GM21381 (cell line): Measurements from ENCODE around the gene MED7.
"Not testable (repeated sequence)": the region's sequence is repeated elsewhere in the genome, so short reads cannot be mapped to it uniquely, and the experiment has no call there.

Source experiments
- ATAC-seq: cut with Tn5 transposase; IDR thresholded peaks from one replicate; pipeline ENCODE4 v1.9.1; 2021; ENCODE audit warnings: mild to moderate bottlenecking, moderate library complexity; ENCODE audit not compliant: unreplicated experiment

The MED7 gene, protein sequence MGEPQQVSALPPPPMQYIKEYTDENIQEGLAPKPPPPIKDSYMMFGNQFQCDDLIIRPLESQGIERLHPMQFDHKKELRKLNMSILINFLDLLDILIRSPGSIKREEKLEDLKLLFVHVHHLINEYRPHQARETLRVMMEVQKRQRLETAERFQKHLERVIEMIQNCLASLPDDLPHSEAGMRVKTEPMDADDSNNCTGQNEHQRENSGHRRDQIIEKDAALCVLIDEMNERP

DNA sequence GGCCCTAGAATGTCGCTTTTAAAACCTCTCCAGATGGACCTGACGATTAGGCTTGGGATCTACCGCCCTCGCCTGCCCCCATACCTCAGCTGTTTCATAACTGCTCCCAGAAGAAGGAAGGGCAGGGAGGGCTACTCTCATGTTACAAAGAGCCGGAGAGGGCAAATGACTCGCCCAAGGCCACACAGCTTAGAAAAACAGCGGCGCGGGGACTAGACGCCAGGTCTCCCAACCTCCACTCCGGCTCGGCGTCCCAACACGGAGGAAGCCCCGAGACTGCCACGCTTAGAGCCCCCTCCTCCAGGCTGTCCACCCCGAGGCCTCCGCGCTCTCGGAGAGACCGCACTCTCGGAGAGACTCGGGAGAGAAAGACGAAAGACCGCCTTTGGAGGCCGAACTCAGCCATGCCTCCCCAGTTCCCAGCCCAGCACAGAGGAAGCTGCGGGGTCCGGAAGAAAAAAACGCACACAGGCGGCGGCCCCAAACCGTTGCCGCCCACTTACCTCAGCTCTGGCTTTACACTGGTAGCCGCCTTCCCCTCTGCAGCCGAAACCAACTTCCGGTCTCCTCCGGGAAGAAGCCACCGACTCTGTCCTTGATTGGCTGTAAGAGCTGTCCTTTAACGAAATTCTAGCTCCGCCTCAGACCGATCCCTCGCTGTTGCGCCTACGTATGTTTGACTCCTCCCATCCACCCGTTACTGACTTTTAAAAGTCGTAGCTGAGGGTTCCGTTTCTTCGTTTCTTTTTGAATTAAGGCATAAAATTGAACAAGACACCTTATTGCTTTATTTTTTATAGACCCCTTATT lies at the start of gene MED7:
Gene MED7 (minus strand): TSS at position 549 of the 810 bp plus-strand sequence. CDS start 3,434 bp downstream, outside the sequence.
- ATAC-seq: peak; percentile 99

- peak; percentile 80 for ATAC-seq
Observed at GRCh38 chr5:157189223-157189622, 46.6 kb upstream of the MED7 start.

DNA sequence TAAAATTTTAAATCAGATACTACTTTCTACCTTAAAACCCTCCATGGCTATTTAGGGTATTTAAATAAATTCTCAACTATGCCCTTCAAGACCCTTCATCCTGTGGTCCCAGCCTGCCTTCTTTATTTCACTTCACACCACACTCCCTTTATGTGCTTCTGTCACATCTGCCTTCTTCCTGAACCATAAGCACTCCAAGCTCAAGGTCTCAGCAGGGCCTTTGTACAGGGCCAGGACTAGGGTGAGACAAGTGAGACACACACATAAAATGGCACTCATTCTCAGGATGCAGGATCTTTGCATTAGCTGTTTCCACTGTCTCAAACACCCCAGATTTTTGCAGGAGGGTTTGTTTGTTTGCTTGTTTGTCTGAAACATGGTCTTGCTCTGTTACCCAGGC lies 45.6 kb upstream of the MED7 start:
- ATAC-seq: no peak

GRCh38 chr5:157187046-157187754 lies 44.5 kb upstream of the MED7 start:
- no peak for ATAC-seq

- ATAC-seq: no peak
Observed at GRCh38 chr5:157186309-157187045, 43.8 kb upstream of the MED7 start.

DNA sequence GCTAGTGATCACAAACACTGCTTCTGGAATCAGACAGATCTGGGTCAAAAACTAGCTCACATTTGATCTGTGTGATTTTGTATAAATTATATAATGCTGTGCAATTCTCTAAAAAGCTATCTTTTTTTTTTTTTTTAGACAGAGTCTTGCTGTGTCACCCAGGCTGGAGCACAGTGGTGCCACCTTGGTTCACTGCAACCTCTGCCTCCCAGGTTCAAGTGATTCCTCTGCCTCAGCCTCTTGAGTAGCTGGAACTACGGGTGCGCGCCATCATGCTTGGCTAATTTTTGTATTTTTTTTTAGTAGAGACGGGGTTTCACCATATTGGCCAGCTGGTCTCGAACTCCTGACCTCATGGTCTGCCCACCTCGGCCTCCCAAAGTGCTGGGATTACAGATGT lies 42.5 kb upstream of the MED7 start:
- not testable (repeated sequence) for ATAC-seq

DNA sequence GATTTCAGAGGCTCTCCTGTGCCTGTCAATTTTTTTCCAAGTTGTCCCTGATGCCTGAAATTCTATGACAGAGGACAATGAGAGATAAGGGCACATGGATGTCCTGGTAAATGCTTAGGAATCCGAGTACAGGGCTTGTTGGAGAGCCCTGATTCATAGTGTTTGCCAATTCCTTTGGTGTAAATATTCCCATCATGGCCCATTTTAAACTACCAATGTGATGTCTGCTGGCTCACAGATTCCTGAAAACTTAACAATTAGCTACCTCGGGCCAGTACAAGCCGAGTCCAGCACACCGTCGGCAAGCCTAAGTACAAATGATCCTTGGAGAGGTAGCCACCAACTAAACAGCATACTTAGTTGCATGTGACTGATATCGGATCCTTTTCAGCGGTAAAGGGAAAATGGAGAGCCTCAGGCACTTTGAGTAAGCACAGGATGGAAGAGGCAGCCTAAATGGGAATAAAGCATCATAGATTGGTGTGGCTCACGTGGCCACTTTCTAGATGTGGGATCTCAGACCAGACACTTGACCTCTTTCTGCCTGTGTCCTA lies 41.5 kb upstream of the MED7 start:
- no peak for ATAC-seq

DNA sequence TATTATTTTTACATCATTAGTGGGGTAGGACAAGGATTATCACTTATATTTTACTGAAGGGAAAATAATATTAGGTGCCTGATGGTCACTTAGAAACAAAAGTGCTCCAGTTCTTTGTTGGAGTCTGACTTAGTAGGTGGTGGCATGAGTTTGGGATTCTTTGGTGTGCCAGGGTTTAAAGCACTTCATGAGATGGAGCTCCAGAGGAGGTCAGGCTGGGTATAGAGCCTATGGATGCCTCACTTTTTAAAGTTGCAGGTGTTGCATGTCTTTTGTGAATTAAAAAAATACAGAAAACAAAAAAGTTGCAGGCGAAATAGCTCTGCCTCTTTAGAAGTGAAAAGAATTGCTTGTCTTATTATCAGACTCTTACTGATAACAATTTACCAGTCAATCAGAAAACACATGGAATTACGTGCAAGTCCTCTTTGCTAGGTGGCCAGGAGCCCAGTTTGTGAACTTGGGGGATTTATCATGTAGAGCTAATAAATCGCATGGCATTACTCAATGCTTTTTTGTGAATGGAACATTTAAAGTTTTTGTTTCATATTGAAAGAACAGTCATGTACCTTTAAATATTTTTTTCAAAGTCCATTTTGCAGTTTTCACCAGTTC lies 39.6 kb upstream of the MED7 start:
- no peak for ATAC-seq

DNA sequence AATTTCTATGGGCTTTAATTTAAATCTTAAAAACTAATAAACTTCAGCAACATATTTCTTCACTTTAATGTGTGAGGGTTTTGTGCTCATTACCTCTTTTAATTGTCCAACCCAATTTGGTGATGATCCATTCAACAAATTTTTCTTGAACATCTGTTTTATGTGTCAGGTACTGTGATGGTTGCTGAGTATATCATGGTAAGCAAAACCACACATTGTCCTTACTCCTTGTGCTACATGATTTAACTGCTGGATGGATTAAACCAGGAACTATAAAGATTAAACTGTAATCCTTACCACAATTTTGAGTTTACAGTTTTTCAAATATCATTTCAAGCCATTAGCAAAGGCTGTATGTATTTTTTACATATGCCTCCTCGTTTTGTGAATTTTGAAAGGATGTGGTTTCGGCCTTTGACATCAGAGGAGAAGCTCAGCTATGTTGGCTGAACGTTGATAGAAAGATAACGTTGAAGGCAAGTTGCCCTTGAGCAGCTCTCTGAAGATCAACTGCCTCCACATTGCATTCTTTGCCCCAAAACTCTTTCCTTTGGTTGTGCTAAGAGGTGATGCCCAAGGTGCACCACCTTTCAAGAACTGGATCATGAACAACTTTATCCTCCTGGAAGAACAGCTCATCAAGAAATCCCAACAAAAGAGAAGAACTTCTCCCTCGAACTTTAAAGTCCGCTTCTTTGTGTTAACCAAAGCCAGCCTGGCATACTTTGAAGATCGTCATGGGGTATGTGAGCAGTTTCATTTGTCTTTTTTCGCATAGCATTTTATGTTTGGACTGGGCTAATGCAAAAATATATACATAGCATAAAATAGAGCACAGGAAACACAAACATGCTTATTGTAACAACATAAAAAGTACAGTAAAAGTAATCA lies 38.0 kb upstream of the MED7 start, which contains the start of gene ITK:
Gene ITK (plus strand): TSS at position 467 of the 891 bp plus-strand sequence. CDS start 138 bp downstream, at position 605.
- no peak for ATAC-seq

GRCh38 chr5:157178966-157179365 lies 36.3 kb upstream of the MED7 start:
- no peak for ATAC-seq

DNA sequence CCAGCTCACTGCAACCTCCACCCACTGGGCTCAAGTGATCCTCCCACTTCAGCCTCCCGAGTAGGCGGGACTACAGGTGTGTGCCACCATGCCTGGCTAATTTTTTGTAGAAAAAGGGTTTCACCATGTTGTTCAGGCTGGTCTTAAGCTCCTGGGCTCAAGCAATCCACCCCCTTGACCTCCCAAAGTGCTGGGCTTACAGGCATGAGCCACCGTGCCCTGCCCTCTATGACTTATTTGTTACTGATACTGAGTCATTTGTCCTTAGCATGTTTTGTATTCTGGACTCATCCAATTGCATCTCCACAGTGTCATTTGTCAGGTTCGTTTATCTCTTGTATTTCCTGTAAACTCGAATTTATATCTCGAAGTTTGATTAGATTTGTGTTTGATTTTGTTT lies 35.3 kb upstream of the MED7 start:
- ATAC-seq: no peak

GRCh38 chr5:157175071-157175612 lies 32.5 kb upstream of the MED7 start:
- ATAC-seq: no peak

- peak; percentile 99 for ATAC-seq
Observed at GRCh38 chr5:157172403-157172802, 29.7 kb upstream of the MED7 start.

- no peak for ATAC-seq
Observed at GRCh38 chr5:157168286-157168685, 25.6 kb upstream of the MED7 start.

DNA sequence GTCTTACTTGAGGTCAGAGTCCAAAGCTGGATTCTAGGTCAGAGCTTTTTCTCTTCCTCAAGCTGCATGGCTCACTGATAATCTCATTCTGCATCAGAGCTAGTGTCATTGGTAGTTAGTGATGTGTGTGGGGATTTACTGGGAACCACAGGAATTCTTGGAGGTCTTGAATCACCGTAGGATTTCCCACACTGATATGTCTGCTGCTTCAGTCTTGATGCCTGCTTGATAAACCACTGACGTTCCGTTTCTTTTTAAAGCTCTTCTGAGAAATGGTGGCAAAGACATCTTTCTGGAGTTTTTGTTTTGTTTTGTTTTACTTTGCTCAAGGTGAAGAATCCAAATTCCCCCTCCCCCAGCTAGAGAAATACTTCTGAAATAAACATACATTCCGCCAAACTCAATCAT lies 24.6 kb upstream of the MED7 start:
- no peak for ATAC-seq

DNA sequence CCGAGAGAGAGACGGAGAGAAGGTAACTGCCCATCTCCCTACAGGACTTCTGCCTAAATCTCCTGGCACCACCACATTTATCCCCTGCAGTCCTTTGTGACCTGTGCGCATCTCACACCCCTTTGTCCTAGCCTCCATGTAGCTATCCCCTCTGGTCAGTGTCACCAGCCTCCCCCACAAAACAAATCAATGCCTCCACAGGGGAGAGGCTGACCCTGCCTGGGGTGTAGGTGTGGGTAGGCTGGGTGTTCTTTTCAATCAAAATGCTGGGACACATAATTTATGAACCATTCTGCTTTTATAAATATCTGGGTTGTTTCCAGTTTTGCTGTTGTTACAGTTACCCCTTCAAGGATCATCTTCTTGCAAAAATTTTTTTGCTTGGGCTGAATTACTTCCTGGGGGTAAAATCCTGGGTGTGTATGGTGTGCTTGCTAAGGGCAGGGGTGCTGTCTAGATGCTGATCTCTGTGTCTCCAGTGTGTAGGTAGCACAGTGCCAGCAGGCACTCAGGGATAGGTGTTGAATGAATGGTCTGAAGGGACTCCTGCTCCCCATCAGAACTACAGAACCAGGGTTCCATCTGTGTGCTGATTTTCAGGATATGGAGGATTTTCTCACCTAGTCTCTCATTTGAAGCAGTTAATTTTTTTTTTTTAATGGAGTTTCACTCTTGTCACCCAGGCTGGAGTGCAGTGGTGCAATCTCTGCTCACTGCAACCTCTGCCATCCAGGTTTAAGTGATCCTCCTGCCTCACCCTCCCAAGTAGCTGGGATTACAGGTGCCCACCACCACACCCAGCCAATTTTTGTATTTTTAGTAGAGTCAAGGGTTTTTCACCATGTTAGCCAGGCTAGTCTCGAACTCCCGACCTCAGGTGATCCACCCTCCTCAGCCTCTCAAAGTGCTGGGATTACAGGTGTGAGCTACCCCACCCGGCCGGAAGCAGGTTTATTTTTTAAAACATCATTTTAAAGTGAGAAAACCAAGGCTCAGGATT lies 23.8 kb upstream of the MED7 start, which contains the start of gene GARIN3:
Gene GARIN3 (minus strand): TSS at position 51 of the 1,000 bp plus-strand sequence. CDS start 96 bp downstream, outside the sequence.
- no peak for ATAC-seq

DNA sequence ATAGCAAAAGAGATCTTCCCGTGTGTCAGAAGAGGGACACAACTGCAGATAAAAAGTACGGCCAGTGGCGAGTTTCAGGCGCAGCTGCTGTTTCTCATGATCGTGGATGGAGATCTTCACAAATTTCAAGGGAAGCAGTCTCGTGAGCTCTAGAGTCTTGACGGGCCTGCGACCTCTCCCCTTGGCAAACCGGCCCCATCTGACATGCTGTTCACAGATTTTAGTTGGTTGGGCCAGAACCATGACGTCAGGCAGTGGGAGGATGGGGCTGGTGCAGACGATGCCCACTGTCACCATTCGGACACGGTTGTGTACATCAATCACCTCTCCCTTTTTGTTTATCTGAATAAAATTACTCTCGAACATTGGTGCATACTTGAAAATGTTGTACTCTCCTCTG lies 23.0 kb upstream of the MED7 start:
- no peak for ATAC-seq

- no peak for ATAC-seq
Observed at GRCh38 chr5:157165261-157165660, 22.6 kb upstream of the MED7 start.
